Measurements from ENCODE around the gene HPGD.
"Not testable (repeated sequence)": the region's sequence is repeated elsewhere in the genome, so short reads cannot be mapped to it uniquely, and the experiment has no call there.

Gene HPGD

DNA sequence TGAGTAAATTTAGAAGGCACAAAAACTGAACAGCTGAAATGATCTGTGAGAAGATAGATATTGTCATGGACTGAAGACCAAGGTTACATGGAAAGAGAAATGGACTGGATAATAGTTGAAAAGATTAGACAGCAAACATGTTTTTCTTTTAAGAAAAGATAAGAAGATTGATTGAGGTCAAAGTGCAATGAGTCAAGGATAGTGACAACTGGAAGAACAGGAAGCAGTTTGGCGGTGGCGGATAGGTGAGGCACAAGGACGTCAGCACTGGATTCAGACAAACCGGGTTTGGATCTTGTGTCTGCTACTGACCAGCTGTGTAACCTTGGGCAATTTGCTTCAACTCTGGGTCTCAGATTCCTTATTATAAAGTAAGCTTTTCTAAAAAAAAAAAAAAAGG, 2.0 kb upstream of the HPGD start:
- DNase-seq (ENCODE audit: low spot score), result no peak

DNA sequence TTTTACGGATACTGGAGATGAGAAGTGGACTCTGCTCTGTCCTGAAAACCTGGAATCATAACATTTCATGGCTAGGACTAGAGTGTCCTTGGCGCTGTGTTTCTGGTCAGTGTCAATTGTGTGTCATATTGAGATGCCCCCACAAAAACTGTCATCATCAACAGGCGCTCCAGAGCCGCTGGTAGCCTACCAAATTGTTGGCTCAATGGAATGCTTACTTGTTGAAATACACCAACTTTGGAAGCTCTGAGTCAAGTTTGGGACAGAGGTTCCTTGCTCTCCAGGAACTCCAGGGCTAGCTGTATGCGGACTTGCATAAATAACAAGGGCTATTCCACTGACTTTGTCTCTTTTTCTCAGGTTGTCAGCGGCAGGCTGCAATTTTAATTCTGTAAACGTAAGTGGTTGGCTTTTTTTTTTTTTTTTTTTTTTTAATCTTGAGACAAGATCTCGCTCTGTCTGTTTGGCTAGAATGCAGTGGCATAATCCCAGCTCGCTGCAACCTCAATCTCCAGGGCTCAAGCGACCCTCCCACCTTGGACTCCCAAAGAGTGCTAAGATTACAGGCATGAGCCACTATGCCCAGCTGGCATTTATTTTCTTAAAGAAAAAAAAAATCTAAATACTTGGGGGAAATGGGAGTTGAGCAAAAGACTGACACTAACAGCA, 871 bp upstream of the HPGD start:
- peak; percentile 18 for DNase-seq (ENCODE audit: low spot score)

DNA sequence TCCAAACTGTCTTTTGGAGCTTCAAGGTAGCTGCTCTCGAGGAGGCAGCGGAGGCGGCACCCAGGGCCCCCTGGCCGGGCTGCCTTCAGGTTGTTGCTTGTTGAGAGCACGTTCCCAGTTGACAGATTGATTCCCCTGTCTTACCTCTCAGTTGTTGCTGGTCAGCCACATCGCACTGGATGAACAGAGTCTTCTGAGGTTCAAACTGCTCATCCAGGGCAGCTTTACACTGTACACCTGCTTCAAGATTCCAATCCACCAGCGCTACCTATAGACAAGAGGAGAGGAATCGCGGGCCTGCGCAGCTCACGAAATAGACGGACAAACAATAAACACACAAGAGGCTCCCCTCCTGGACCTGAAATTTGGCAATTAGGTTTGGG, 497 bp downstream of the HPGD start:
- DNase-seq (ENCODE audit: low spot score), result no peak

DNA sequence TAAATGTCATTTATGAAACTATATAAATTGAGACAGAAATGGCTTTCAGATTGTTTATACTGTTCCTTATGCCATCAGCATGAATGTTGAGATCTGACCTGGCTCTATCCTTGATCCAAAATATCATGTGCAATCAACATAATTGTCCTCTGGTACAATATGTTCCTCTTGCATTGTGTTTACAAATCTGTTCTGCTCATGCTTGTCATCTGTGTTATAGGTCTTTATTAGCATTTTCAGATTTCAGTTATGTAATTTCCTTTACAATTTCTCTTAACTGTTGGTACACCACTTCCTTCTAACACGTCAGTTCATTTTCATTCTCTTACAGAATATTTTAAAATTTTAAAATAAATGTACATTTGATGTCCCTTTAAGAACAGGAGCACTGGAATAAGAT, 1.6 kb downstream of the HPGD start:
- DNase-seq (ENCODE audit: low spot score), result no peak

DNA sequence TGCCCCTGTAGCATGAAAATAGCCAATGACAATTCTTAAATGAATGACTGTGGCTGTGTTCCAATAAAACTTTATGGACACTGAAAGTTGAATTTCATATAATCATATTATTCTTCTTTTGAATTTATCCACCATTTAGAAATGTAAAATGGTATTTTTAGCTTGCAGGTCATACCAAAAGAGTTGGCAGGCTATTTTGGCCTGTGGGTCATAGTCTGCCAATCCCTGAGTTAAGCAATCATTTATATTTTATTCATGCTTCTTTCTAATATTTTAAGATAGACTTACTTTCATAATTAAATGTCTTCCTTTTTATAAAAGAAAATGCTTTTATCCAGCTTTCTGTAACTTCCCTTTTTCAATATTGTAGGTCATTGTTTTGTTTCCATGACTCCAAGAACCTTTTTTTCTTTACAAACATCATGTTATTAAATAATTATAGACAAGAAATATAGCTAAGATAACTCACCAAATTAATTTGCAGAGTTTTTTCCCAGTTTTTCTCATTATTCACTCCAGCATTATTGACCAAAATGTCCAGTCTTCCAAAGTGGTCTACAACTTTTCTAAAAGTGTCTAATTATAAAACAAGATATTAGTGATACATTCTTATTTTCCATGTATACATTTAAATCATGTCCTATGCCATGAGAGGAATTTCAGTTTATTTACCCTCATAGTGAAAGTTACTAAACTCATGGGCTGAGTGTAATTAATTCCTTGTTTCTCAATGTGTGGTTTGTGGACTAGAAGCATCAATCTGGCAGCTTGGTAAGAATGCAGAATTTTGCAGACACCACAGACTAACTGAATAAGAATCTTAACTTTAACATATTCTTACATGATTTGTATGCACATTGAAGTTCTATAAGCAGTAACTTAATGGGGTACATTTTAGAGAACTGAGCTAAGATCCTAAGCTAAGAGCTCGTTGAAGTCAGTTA, 4.5 kb downstream of the HPGD start:
- no peak for DNase-seq (ENCODE audit: low spot score)

DNA sequence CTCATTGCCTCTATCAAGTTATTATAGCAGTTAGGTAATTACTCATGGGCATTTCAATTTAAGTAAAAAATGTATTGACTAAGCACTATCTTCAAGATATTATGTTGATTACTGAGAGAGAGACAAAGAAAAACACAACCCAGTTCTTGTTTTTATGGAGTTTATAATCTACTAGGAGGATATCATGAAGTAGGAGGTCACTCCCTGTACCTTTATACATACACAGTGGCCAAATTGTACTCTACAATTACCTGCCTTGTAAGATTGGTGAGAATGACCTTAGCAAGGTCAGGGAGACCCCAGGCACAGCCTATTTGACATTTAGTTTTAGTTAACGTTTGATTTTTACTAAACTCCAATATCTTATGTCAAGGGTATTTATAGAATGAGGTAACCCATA, 5.5 kb downstream of the HPGD start:
- DNase-seq (ENCODE audit: low spot score), result no peak

DNA sequence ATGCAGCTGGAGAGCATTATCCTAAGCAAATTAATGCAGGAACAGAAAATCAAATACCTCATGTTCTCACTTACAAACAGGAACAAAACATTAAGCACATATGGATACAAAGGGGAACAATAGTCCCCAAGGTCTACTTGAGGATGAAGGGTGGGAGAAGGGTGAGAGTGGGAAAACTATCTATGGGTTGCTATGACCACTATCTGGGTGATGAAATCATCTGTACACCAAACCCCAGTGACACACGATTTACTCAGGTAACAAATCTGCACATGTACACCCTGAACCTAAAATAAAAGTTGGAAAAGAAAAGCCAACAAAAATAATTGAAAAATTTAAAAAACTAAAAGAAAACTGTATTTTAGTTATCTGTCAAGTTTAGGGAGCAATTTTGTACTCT, 5.9 kb downstream of the HPGD start:
- DNase-seq (ENCODE audit: low spot score), result no peak

DNA sequence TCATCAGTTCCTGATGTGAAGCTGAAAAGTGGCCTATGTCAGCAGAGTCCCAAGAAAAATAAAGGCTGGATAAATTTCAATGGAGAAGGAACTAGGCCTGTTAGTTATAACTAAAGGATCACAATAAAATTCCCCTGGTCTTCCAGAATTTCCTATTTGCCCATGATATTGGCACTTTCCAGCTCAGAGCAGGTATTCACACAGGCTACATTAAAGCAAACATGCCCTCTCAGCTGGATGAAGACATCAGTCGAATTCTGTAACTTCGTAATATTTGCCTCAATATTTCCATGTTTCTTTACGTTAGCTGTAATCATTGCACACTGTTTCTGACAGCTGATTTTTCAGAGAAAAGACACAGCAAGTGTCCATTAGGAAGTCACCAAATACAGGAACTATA, 9.5 kb downstream of the HPGD start:
- no peak for DNase-seq (ENCODE audit: low spot score)

DNA sequence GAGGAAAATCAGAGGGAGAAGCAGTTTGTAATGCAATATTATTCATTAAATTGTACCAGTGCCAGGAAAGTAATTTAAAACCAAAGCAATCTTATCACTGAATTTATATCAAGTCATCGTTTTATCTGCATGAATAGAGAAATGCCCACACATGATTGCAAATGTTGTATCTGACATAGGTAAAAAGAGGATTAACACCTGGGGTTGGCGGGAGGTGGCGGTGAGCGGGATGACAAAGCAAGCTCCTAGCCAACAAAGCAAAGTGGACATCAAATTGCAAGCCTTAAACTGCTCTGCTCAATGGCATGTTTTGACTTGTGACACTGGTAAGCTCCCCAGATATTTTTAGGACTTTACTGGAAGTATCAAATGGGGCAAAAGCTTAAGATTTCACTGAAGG, 16.4 kb downstream of the HPGD start:
- DNase-seq (ENCODE audit: low spot score), result no peak

DNA sequence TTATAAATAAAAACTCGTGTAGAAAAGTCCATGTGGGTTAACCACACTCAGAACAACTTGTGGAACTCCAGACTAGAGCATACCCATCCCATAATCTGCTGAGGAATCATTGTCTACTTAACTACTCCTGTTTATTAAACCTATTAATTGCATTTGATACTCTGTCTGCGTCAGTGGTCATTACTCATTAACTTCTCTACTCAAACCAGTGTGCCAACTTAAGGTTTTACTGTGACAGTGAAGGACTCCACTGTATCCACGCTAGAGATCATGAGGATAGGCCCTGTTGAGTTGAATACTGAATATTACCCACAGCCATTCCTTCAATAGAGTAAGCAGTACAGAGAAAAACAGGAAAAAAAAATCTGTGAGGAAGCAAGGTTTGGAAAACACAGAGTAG, 17.3 kb downstream of the HPGD start:
- no peak for DNase-seq (ENCODE audit: low spot score)

DNA sequence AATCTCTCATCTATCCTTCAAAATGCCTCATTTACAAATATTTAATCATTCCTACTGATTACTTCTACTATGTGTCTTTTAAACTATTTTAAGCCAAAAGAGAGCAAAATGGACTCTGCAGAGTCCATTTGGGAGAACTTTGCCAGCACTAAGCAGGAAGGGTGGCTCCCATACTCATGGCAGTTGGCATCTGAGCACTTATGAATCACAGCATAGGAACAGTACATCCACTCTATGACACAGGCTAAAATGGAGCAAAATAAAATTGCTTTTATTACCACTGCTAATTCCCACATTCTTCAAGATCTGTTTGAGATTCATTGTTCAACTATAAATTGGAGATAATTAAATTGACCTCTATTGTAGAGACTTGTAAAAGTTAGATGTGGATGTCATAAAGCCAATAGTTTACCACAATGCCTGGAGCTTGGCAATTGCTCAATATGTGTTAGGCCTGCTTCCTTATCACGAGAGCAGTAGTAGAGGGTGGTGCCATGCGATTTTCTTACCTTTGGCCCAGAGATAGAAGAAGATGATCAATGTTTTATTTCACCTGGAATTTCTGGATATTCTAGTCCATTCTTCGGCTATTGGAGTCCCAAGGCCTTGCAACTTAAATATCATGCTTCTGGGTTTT, 19.1 kb downstream of the HPGD start:
- DNase-seq (ENCODE audit: low spot score), result peak; percentile 29

DNA sequence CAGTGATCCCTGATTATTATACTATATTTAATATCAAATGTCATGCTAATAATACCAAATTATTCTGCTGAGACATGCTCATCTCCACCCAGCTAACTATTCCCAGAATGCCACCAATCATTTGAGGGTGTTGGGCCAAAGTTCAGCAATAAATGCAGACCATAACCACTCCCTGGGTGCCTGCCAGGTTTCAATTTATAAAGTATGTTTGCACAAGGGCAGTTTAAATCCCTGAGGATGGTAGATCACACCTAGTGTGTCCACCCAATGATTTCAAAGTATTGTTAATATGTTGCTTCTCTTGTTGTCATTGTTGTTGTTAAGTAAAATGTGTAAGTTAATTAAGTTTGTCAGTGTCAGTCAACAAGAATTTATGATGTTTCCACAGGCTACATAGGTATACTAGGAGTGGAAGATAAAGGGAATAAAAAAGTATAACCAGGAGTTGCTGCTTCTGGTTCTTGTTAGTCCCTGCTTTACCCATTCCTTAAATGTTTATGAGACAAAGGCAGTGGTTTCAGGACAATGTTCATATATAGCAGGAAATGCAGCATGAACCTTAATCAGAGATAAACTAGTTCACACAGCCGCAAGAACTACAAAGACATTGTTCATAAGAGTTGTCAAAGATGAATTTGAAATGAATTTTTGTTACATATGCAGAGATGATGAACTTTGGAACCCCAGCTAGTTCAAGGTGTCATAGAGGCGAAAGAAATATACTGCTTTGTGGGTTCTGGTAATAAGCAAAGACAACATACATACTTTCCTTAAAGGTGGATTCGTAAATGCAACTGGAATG, 25.5 kb downstream of the HPGD start:
- no peak for DNase-seq (ENCODE audit: low spot score)

DNA sequence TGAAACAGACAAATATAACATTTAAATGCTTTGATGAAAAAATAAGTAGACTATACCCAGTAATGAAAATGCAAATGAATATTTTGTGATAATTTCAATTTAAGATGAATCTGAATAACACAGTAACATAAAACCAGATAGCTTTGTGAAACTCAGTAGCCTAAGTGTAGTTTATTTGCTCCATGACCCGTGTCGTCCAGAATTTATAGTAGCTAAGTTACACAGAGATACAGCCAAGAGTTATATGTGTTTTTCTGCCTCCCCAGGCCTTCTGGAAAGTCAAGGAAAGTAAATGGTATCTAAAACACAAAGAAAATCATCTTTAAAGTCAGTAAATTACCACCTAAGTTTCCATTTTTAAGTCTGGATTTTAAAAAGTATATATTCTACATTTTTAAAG, 26.7 kb downstream of the HPGD start:
- DNase-seq (ENCODE audit: low spot score), result no peak

DNA sequence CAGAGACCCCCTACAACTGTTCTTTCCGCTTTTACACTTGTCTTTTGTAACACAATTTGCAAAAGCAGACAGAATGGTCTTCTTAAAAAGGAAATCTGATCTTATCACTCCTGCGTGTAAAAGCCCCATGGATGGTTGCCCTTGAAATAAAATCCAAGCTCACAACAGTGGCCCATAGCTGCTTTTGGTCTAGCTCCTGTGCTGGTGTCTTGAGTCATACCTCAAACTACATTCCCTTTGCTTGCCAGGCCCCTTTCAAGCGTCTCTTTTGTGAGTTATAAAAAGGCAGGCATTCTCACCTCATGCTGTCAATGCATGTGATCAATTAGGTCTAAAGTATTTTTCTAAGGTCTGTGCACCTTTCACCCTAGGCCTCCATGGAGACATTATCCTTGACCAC, 27.6 kb downstream of the HPGD start:
- DNase-seq (ENCODE audit: low spot score), result no peak

DNA sequence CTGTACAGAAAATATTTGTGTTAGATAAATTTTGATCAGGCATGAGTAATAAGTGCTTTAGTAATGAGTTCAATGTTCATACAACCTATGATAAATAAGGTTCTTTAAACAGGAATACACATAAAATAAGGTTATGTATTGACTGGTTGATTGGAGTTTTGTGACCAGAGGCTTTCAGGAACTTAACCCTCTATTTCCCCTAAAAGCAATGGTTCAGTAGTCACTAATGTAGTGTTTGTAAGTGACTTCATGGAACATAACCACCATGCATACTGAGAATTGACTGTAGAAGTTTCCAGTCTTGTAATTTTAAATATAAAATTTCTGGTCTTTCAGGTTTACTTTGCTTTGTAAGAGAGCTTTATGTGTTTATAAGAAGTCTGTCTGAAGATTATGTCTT, 28.1 kb downstream of the HPGD start:
- DNase-seq (ENCODE audit: low spot score), result no peak

DNA sequence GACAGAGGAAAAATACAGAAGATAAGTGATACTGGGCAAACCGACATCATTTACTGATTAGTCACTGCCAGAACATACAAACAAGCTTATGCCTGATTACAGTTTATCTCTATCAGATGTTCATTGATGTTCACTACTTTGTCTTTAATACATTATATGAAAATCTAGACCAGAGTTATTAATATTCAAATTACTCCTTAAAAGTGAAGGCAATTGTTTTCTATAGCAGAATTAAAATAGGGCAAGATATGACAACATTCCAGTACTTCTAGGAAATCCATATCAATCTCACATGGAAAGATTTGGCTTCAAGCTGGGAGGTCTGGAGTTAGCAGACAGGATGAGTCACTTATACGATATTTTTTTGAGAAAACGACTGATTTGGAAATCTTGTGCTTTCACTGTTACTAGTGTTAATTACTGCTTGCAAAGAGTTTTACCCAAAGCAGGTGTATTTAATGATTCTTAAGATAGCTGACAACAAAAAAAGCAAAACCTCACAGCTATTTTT, 31.8 kb downstream of the HPGD start:
- no peak for DNase-seq (ENCODE audit: low spot score)

DNA sequence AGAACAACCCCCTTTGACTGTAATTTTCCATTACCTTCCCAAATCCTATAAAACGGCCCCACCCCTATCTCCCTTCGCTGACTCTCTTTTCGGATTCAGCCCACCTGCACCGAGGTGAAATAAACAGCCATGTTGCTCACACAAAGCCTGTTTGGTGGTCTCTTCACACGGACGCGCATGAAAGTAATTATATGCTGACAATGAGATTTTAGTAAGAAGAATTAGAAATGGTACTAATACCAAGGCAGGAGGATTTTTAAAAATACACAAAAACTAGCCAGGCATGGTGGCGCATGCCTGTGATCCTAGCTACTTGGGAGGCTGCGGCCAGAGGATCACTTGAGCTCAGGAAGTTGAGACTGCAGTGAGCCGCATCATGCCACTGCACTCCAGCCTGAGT, 33.9 kb downstream of the HPGD start:
- not testable (repeated sequence) for DNase-seq (ENCODE audit: low spot score)

DNA sequence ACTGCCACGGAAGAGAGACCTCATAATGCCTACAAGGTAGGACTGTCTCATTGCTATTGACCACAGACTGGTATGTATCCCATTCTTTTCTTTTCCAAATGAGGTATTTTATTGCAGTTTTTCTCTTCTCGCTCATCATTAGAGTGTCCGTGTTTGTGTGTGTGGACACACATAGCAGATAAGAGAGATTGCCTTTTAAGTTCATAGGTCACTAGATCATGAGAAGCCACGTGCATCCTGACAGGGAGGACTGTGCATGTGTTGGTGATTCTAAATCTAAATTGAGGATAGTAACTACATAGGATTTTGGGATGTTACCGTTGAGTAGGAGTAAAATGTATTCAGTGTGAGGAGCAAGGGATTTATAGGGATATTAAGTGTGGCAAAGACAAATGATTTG, 37.3 kb downstream of the HPGD start:
- no peak for DNase-seq (ENCODE audit: low spot score)

DNA sequence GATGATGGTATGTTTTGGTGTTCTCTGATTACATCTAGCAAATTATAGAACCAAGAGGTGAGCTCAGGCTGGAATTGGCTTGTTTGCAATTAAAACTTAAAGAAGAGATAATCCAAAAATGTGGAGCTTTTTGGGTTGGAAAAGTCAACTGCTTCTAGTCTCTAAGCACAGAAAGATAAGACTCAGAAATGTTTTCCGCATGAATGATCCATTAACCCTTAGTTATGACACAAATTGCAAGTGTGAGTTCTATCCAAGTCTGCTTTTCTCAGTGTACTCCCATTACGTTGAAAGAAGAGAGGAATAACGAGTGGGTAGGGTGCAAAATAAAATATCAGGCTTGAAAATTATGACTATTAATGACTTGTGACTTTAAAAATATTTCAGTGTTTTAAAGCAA, 38.5 kb downstream of the HPGD start:
- DNase-seq (ENCODE audit: low spot score), result no peak

DNA sequence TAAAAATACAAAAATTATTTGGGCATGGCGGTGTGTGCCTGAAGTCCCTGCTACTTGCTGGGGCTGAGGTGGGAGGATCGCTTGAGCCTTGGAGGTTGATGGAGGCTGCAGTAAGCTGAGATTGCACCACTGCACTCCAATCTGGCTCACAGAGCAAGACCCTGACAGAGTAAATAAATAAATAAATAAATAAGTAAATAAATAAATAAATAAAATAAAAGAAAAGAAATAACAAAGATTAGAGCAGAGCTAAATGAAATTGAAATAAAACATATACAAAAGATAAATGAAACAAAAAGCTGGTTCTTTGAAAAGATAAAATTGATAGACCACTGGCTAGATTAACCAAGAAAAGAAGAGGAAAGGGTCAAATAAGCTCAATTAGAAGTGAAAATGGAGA, 43.1 kb downstream of the HPGD start:
- DNase-seq (ENCODE audit: low spot score), result no peak

DNA sequence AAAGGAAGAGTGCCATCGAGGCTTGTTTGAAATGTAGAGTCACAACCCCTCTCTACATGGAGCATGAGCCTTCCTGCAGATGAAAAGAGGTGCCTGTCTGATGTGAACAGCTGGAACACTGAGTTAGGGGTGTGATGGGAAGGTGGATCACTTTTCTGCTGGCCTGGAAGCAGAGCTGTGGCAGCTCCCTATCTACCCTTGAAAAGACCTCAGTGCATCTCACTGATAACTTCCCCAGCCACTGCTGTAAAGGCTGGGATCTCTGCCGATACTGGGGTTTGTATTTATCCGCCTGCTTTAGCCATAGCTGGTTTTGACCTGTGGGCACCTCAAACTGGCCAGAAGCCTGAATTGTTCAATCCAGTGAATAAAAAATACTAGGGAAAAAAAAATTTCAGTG, 46.8 kb downstream of the HPGD start:
- no peak for DNase-seq (ENCODE audit: low spot score)

DNA sequence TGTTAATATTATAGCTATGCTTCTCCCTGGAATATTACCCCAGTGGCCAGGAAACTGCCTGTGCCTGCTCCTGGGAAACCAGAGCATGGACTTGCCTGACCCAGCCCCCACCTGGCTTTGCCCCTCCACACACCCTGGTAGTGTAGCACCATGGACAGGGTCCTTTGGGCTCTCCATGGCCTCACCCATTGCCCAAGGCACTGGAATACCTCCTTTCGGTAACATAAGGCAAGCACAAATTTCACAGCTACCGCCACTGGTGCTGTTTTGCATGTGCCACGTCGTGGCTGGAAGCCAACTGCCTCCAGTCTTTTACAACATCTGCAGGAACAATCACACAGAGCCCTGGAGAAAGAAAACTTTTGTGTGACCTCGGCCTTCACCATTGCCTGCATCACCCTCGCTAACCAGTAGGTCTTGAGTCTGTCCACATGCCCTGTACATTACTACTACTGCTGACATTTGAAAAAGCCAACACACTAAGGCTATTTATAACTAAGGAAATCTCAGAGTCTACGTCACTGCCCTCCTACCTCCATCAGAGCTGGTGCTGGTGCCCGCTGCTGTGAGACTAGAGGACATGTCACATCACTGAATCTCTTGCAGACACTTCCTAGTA, 47.7 kb downstream of the HPGD start:
- no peak for DNase-seq (ENCODE audit: low spot score)

All from AG20443 (cell line).